Stimulated activated CD8-positive, alpha-beta memory T cell treated with anti-CD3 and anti-CD28 coated beads, Interleukin-12 subunit alpha, Interleukin-12 subunit beta, amount 100 ng/mL, for 24 hours (primary cell): ENCODE data around the gene FLNB.

Source experiments
- DNase-seq: peaks from one replicate; pipeline ENCODE4 v3.0.0-alpha.2; 2020; ENCODE audit errors: extremely low read depth

The FLNB gene

GRCh38 chr3:58135712-58136543, 127.7 kb downstream of the FLNB start:
- no peak for DNase-seq

- no peak for DNase-seq
Measured at GRCh38 chr3:58137306-58137705, 129.1 kb downstream of the FLNB start.

GRCh38 chr3:58141766-58142345, 133.6 kb downstream of the FLNB start:
- DNase-seq: no peak

GRCh38 chr3:58143417-58144055, 135.3 kb downstream of the FLNB start:
- DNase-seq: no peak

- no peak for DNase-seq
Measured at GRCh38 chr3:58144478-58145325, 136.5 kb downstream of the FLNB start.

- no peak for DNase-seq
Measured at GRCh38 chr3:58148049-58148448, 139.8 kb downstream of the FLNB start.

GRCh38 chr3:58150130-58150809, 142.0 kb downstream of the FLNB start:
- no peak for DNase-seq

- no peak for DNase-seq
Measured at GRCh38 chr3:58150810-58151199, 142.6 kb downstream of the FLNB start.

GRCh38 chr3:58151637-58152036, 143.4 kb downstream of the FLNB start:
- no peak for DNase-seq

GRCh38 chr3:58152225-58153015, 144.2 kb downstream of the FLNB start:
- DNase-seq: no peak

GRCh38 chr3:58153371-58153770, 145.1 kb downstream of the FLNB start:
- DNase-seq: no peak

- no peak for DNase-seq
Measured at GRCh38 chr3:58154626-58155449, 146.6 kb downstream of the FLNB start.

GRCh38 chr3:58155838-58156237, 147.6 kb downstream of the FLNB start:
- DNase-seq: no peak

- DNase-seq: no peak
Measured at GRCh38 chr3:58157700-58158099, 149.5 kb downstream of the FLNB start.

GRCh38 chr3:58158442-58159153, 150.4 kb downstream of the FLNB start:
- DNase-seq: no peak

- DNase-seq: no peak
Measured at GRCh38 chr3:58160399-58160798, 152.2 kb downstream of the FLNB start.

- DNase-seq: no peak
Measured at GRCh38 chr3:58161435-58162398, 153.5 kb downstream of the FLNB start.

- DNase-seq: no peak
Measured at GRCh38 chr3:58163234-58163633, 155.0 kb downstream of the FLNB start.
